ENCODE results near the gene TBC1D8B.

The TBC1D8B gene

GRCh38 chrX:106898462-106898861 is 96.0 kb downstream of the TBC1D8B start:
- peak; percentile 75 for DNase-seq

GRCh38 chrX:106899276-106899675 is 96.8 kb downstream of the TBC1D8B start:
- DNase-seq, result no peak

GRCh38 chrX:106899841-106900240 is 97.4 kb downstream of the TBC1D8B start:
- no peak for DNase-seq

GRCh38 chrX:106901341-106901740 is 98.9 kb downstream of the TBC1D8B start:
- DNase-seq, result no peak

GRCh38 chrX:106901781-106902219 is 99.3 kb downstream of the TBC1D8B start:
- DNase-seq, result no peak

- DNase-seq, result no peak
These were observed 100.2 kb downstream of the TBC1D8B start for GRCh38 chrX:106902684-106903083.

GRCh38 chrX:106903291-106903824 is 100.9 kb downstream of the TBC1D8B start, which contains the start of gene RIPPLY1:
Gene RIPPLY1 (minus strand): TSS chrX:106903341. CDS start chrX:106903287, 54 bp downstream.
- no peak for DNase-seq

- DNase-seq, result no peak
These were observed 101.5 kb downstream of the TBC1D8B start for GRCh38 chrX:106903856-106904528.

- no peak for DNase-seq
These were observed 102.7 kb downstream of the TBC1D8B start for GRCh38 chrX:106905064-106905708.

GRCh38 chrX:106906361-106906760 is 103.9 kb downstream of the TBC1D8B start:
- no peak for DNase-seq

GRCh38 chrX:106912864-106913263 is 110.4 kb downstream of the TBC1D8B start:
- DNase-seq, result no peak

GRCh38 chrX:106917830-106918500 is 115.5 kb downstream of the TBC1D8B start:
- DNase-seq, result no peak

- no peak for DNase-seq
These were observed 117.5 kb downstream of the TBC1D8B start, which contains the start of gene CLDN2 for GRCh38 chrX:106919932-106920452. Gene CLDN2 (plus strand): TSS chrX:106920402. CDS start chrX:106928229, 7,827 bp downstream.

- no peak for DNase-seq
These were observed 119.2 kb downstream of the TBC1D8B start for GRCh38 chrX:106921637-106922036.
